HepG2 (cell line): ENCODE results near the gene STRN3. TPM values are rescaled to one million over a fixed set of nuclear protein-coding genes. Genes with fewer than 3 reads are reported as not detected.

Experiments used
- ATAC-seq: fragments of 200-7000 bp; cut with Tn5 transposase; 3 replicates; pipeline ENCODE4 v1.9.1; 2020; ENCODE audit warnings: mild to moderate bottlenecking, moderate library complexity
- BruUV-seq: library from RNA; stranded (reverse); fragments of 400-500 nt; replicated peaks from 2 replicates; lab custom pipeline; 2021; lab: Mats Ljungman, UMichigan
- CTCF ChIA-PET: fragments of 300-600 bp; formaldehyde crosslinking; extraction: SDS; loops from one replicate; lab custom pipeline; 2021; ENCODE audit warnings: low total read pairs, inconsistent platforms, low intra/inter-chr PET ratio; lab: Yijun Ruan, JAX
- POLR2A ChIA-PET: fragments of 350-600 bp; sonication (Branson Sonifier 250); formaldehyde crosslinking; loops from one replicate; lab custom pipeline; 2020; ENCODE audit warnings: antibody characterized with exemption, inconsistent platforms; lab: Yijun Ruan, JAX
- DNase-seq: peaks from one replicate; pipeline ENCODE4 v3.0.0-alpha.2; 2015; ENCODE audit warnings: low spot score
- FAIRE-seq: peaks from 3 replicates; lab custom pipeline; 2011; peaks lifted over from hg19 to GRCh38; lab: Jason Lieb, UNC
- H2AFZ ChIP-seq: one replicate; pipeline ENCODE4 v1.6.1; 2011; ENCODE audit warnings: low read length, inconsistent platforms
- H3K27ac ChIP-seq: fragments of 300-600 bp; 3 replicates; pipeline ENCODE4 v1.8.0; 2011; ENCODE audit warnings: mixed run types, mild to moderate bottlenecking, mixed read lengths, low read length, inconsistent platforms; ENCODE audit not compliant: insufficient read depth; ENCODE audit errors: extremely low read length
- H3K27me3 ChIP-seq, 2 experiments: fragments of 200-600 bp in 1 of 2; 2 replicates in 1 of 2; 3 replicates in 1 of 2; pipeline versions ENCODE4 v1.6.0 to v1.8.0; 2011; ENCODE audit warnings: low read length in 2 of 2, mild to moderate bottlenecking in 2 of 2, moderate library complexity in 2 of 2, inconsistent platforms in 1 of 2; ENCODE audit not compliant: insufficient read depth in 2 of 2, control insufficient read depth in 1 of 2
- H3K36me3 ChIP-seq, 2 experiments: fragments of 200-600 bp in 1 of 2; replicated peaks in 1 of 2; 2 replicates in 1 of 2; 3 replicates in 1 of 2; pipeline versions ENCODE4 v1.5.1 to v1.8.0; 2011; ENCODE audit warnings: low read length in 2 of 2, inconsistent platforms in 1 of 2; ENCODE audit not compliant: insufficient read depth in 2 of 2, control insufficient read depth in 1 of 2
- H3K4me1 ChIP-seq: 2 replicates; pipeline ENCODE4 v1.5.1; 2012; ENCODE audit warnings: low read length, inconsistent platforms; ENCODE audit not compliant: insufficient read depth
- H3K4me2 ChIP-seq: 2 replicates; pipeline ENCODE4 v1.6.0; 2011; ENCODE audit warnings: low read depth, low read length, inconsistent platforms
- H3K4me3 ChIP-seq, 3 experiments: fragments of 200-600 bp in 1 of 3; sonication (generic), shearing (Covaris generic) in 1 of 3; replicated peaks in 1 of 3; 2 replicates each; pipeline ENCODE4 v1.5.1; 2011 to 2016; ENCODE audit warnings: low read length in 3 of 3, inconsistent platforms in 2 of 3, low read depth in 2 of 3, mild to moderate bottlenecking in 2 of 3, control low read depth in 1 of 3, mixed read lengths in 1 of 3; ENCODE audit not compliant: insufficient read depth in 1 of 3
- H3K79me2 ChIP-seq: one replicate; pipeline ENCODE4 v1.6.1; 2011; ENCODE audit warnings: low read length, inconsistent platforms; ENCODE audit not compliant: insufficient read depth
- H3K9ac ChIP-seq: 2 replicates; pipeline ENCODE4 v1.6.0; 2011; ENCODE audit warnings: mild to moderate bottlenecking, low read depth, low read length, inconsistent platforms; ENCODE audit not compliant: insufficient read depth
- H3K9me3 ChIP-seq: 2 replicates; pipeline ENCODE4 v1.5.1; 2012; ENCODE audit warnings: mild to moderate bottlenecking, low read length
- H4K20me1 ChIP-seq: 2 replicates; pipeline ENCODE4 v1.6.0; 2011; ENCODE audit warnings: inconsistent platforms, mild to moderate bottlenecking, low read length, moderate library complexity; ENCODE audit not compliant: insufficient read depth
- EP300 ChIP-seq, 3 experiments: sonication (generic) in 1 of 3; formaldehyde crosslinking in 1 of 3; IDR thresholded peaks; 2 replicates each; pipeline versions ENCODE4 v1.5.1 to v1.6.1; 2011 to 2020; ENCODE audit warnings: low read depth in 2 of 3, low read length in 2 of 3, borderline replicate concordance in 1 of 3, improper control_type of control experiment in 1 of 3, mild to moderate bottlenecking in 1 of 3, missing genetic modification reagents in 1 of 3, moderate library complexity in 1 of 3
- KDM4B ChIP-seq: sonication (generic); formaldehyde crosslinking; IDR thresholded peaks from 2 replicates; pipeline ENCODE4 v1.4.0; 2020; ENCODE audit warnings: missing genetic modification reagents
- SAP130 ChIP-seq: IDR thresholded peaks from 2 replicates; pipeline ENCODE4 v1.6.1; 2016; ENCODE audit warnings: low read depth
- TBL1XR1 ChIP-seq: fragments of 150-350 bp; IDR thresholded peaks from 2 replicates; pipeline ENCODE4 v1.6.1; 2014; ENCODE audit warnings: borderline replicate concordance, low read length; ENCODE audit not compliant: partially characterized antibody
- ZGPAT ChIP-seq: IDR thresholded peaks from 2 replicates; pipeline ENCODE4 v1.6.1; 2016; ENCODE audit warnings: mild to moderate bottlenecking
- ZNF780A ChIP-seq: sonication (generic); formaldehyde crosslinking; IDR thresholded peaks from 2 replicates; pipeline ENCODE4 v1.8.0; 2022; ENCODE audit warnings: mild to moderate bottlenecking, missing genetic modification reagents, moderate library complexity
- WGBS: methylation state at CpG from one replicate; pipeline ENCODE4 v1.1.6; 2017; ENCODE audit warnings: low lambda C conversion rate; 5-methylcytosine and 5-hydroxymethylcytosine counted together
- in situ Hi-C: cut with HindIII; loops from 2 replicates; pipeline ENCODE4 v1.10.0; 2017; ENCODE audit warnings: low pct_unique_long_range_greater_than_20kb; ENCODE audit not compliant: extremely low pct_ligation_motif_present
- intact Hi-C: fragments of 100-400 bp; cut with micrococcal nuclease; formaldehyde crosslinking; loops from one replicate; pipeline ENCODE4 v1.10.0; 2022; ENCODE audit not compliant: unreplicated experiment
- polyA plus RNA-seq, 8 experiments: library from polyadenylated mRNA; depleted of rRNA in 3 of 8; stranded (reverse) in 7 of 8; unstranded in 1 of 8; fragments of >200 nt; fragmentation: Illumina TruSeq in 4 of 8; extraction: Trizol in 4 of 8; gene quantifications; 2 replicates each; pipeline versions ENCODE4 v1.2.1 to v1.2.3, GENCODE V29; 2011 to 2016; ENCODE audit warnings: low read depth in 4 of 8, missing spikeins in 1 of 8, mixed read lengths in 1 of 8; ENCODE audit not compliant: insufficient read depth in 1 of 8
- total RNA-seq, 5 experiments: library from RNA; depleted of rRNA; stranded (reverse); fragments of >200 nt; fragmentation: Illumina TruSeq; extraction: Trizol; gene quantifications; 2 replicates each; pipeline ENCODE4 v1.2.3, GENCODE V29; 2016; ENCODE audit warnings: low read depth in 1 of 5
- TF ChIP-seq, protein P1 (sequence below): sonication (generic); formaldehyde crosslinking; IDR thresholded peaks from 2 replicates; pipeline ENCODE4 v1.4.0; 2020; ENCODE audit warnings: missing genetic modification reagents

The STRN3 gene
- total and polyA plus RNA-seq, 2 of the 13 experiments (the other 11 are each of a cell fraction or from before 2014, with no cell fraction given): 49.4 to 123 TPM

GRCh38 chr14:31071151-31071550 is 45.0 kb upstream of the STRN3 start:
- no peak overlapping the region for H3K27ac ChIP-seq
- ATAC-seq (no peak), DNase-seq (no peak), FAIRE-seq (no peak)
- ChIA-PET CTCF (no interaction called here), POLR2A (no interaction called here)
- in situ Hi-C loops (no loop called here), intact Hi-C loops (no loop called here)
- no TSS peak for BruUV-seq
- H2AFZ ChIP-seq: no peak overlapping the region
- no peak overlapping the region for H3K4me2 ChIP-seq
- H3K36me3 ChIP-seq: peaks cover 1 to 6% of the 10 kb centered on the region in 2 experiments; a peak in 1 of 5 replicates
- H4K20me1 ChIP-seq: no peaks in the 10 kb centered on the region
- no peaks in the 10 kb centered on the region for H3K27me3 ChIP-seq
- no peak overlapping the region for H3K9ac ChIP-seq
- WGBS: 100% methylated on average over 2 of the region's 2 CpGs
- TF ChIP-seq ZGPAT (CRISPR knock-in tag) (no peak), SAP130 (no peak), ZNF780A (no peak), TBL1XR1 (no peak), EP300 (IDR thresholded peaks at IDR 0.05; ENCODE audit: low read depth in 2 of 2, low read length in 2 of 2) (no peak), EP300 (CRISPR knock-in tag; IDR thresholded peaks at IDR 0.05; ENCODE audit: borderline replicate concordance) (no peak), KDM4B (CRISPR knock-in tag) (no peak)
- TF ChIP-seq, protein P1, sequence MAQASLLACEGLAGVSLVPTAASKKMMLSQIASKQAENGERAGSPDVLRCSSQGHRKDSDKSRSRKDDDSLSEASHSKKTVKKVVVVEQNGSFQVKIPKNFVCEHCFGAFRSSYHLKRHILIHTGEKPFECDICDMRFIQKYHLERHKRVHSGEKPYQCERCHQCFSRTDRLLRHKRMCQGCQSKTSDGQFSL (CRISPR knock-in tag): no peak
- H3K4me1 ChIP-seq: no peaks in the 10 kb centered on the region
- H3K4me3 ChIP-seq: no peak overlapping the region
- no peaks in the 10 kb centered on the region for H3K79me2 ChIP-seq
- H3K9me3 ChIP-seq: no peaks in the 10 kb centered on the region
